HepG2 (cell line): ENCODE measurements around the gene BPIFB4.

Source experiments
- CREB1 ChIP-seq, 2 experiments: fragments of 450-650 bp in 1 of 2; IDR thresholded peaks; 2 replicates each; pipeline ENCODE4 v1.6.1; 2016 to 2017; ENCODE audit warnings: control low read depth in 1 of 2, mild to moderate bottlenecking in 1 of 2, missing compliant biosample characterization in 1 of 2, missing genetic modification characterization in 1 of 2
- EZH2 ChIP-seq: conservative IDR thresholded peaks from 2 replicates; pipeline ENCODE4 v1.6.1; 2012; ENCODE audit warnings: mild to moderate bottlenecking, low read depth, low read length, moderate library complexity
- JUN ChIP-seq: sonication (generic); formaldehyde crosslinking; IDR thresholded peaks from 2 replicates; pipeline ENCODE4 v1.4.0; 2020; ENCODE audit warnings: mild to moderate bottlenecking, missing genetic modification reagents
- NR2C2 ChIP-seq: sonication (generic); formaldehyde crosslinking; IDR thresholded peaks from 2 replicates; pipeline ENCODE4 v1.4.0; 2020; ENCODE audit warnings: missing genetic modification reagents, mild to moderate bottlenecking, moderate library complexity, borderline replicate concordance
- SRF ChIP-seq: IDR thresholded peaks from 2 replicates; pipeline ENCODE4 v1.6.1; 2011; ENCODE audit warnings: mild to moderate bottlenecking, low read depth, low read length, moderate library complexity
- TF ChIP-seq, protein P1 (sequence below): sonication (generic); formaldehyde crosslinking; IDR thresholded peaks from 2 replicates; pipeline ENCODE4 v1.4.0; 2020; ENCODE audit warnings: mild to moderate bottlenecking, missing genetic modification reagents
- TF ChIP-seq, protein P2 (sequence below): sonication (generic); formaldehyde crosslinking; IDR thresholded peaks from 2 replicates; pipeline ENCODE4 v1.5.0; 2020; ENCODE audit warnings: mild to moderate bottlenecking, missing genetic modification reagents, moderate library complexity
- TF ChIP-seq, protein P3 (sequence below): IDR thresholded peaks from 2 replicates; pipeline ENCODE4 v1.6.1; 2012; ENCODE audit warnings: inconsistent platforms

DNA sequence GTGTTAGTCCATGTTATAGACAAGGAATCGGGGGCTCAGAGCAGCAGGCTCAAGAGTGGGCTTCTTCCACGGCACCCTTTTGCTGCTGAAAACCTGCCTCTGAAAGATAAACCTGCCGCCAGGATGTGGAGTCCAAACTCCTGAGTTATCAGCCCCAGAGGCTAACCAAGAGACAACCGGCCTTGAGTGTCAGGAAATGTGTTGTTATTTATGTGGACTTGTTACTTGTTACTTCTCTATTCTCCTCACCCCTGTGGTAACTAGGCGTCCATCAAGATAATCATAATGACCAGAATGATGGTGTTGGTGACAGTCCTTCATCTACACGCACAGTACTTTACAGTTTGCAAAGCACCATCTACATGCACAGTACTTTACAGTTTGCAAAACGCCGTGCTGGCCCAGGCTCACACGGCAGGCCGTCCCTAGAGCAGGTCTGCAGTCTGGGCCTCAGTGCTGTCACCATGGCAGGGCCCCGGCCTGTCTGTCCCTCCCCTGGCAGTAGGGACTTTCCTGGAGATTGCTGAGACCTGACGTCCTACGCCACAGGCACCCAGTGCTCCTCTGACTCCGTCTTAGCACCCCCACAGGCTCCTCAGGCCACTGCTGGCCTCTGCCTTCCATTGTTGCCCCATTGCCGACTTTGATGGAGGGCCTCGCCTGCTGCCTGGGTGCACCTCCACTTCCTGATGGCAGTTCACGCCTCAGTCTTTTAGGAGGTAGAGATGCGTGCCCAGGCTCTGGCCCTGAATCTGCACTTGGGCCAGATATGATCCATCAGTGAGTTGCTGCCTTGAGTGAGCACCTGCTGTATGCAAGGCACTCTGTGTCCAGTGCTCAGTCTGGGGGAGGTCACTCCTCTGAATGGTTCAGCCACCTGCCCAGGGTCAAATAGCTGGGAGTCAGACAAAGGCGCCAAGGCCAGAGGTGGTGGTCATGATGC lies 9.1 kb upstream of the BPIFB4 start:
- TF ChIP-seq NR2C2 (CRISPR knock-in tag): no peak
- TF ChIP-seq, protein P1, sequence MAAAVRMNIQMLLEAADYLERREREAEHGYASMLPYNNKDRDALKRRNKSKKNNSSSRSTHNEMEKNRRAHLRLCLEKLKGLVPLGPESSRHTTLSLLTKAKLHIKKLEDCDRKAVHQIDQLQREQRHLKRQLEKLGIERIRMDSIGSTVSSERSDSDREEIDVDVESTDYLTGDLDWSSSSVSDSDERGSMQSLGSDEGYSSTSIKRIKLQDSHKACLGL (CRISPR knock-in tag): no peak
- TF ChIP-seq CREB1 (IDR thresholded peaks at IDR 0.05): no peak
- no peak for TF ChIP-seq CREB1 (CRISPR knock-in tag; IDR thresholded peaks at IDR 0.05)
- TF ChIP-seq SRF: no peak
- TF ChIP-seq, protein P2, sequence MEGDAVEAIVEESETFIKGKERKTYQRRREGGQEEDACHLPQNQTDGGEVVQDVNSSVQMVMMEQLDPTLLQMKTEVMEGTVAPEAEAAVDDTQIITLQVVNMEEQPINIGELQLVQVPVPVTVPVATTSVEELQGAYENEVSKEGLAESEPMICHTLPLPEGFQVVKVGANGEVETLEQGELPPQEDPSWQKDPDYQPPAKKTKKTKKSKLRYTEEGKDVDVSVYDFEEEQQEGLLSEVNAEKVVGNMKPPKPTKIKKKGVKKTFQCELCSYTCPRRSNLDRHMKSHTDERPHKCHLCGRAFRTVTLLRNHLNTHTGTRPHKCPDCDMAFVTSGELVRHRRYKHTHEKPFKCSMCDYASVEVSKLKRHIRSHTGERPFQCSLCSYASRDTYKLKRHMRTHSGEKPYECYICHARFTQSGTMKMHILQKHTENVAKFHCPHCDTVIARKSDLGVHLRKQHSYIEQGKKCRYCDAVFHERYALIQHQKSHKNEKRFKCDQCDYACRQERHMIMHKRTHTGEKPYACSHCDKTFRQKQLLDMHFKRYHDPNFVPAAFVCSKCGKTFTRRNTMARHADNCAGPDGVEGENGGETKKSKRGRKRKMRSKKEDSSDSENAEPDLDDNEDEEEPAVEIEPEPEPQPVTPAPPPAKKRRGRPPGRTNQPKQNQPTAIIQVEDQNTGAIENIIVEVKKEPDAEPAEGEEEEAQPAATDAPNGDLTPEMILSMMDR (CRISPR knock-in tag): no peak
- TF ChIP-seq EZH2: no peak
- TF ChIP-seq, protein P3, sequence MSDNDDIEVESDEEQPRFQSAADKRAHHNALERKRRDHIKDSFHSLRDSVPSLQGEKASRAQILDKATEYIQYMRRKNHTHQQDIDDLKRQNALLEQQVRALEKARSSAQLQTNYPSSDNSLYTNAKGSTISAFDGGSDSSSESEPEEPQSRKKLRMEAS: no peak
- TF ChIP-seq JUN: no peak
